NCI-H1092 (cell line): ENCODE measurements around the gene ANKS1B.
"Not testable (repeated sequence)": the region's sequence is repeated elsewhere in the genome, so short reads cannot be mapped to it uniquely, and the experiment has no call there.

Source experiments
- DNase-seq: peaks from one replicate; lab custom pipeline; 2025; lab: John Stamatoyannopoulos, UW

ANKS1B gene

DNA sequence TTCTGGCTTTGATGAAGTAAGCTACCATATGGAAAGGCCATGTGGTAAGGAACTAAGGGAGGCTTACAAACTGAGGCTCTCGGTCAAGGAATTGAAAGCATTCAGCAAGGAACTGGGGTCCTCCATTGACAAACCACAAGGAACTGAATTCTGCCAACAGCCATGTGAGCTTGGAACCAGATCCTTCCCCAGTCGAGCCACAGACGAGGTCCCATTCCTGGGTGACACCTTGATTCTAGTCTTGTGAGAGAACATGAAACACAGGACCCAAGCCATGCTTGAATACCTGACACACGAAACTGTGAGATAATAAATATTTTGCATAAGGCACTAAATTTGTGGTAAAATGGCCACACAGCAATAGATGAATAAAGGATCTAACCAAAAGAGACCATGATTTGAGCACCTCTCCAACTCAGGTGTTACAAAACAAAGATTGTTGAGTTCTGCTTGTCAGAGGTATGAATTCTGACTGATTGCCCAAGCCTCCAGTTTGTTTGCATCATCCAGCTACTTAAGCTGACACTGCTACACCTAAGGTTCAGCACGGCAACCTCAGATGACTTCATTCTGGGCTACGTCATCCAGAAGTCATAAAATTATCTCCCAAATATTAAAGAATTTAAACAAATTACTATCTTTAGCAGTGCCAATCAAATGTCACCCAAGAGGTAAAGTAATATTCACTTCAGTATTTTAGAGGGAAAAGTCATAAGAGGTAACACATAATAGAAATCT, 277.8 kb downstream of the ANKS1B start:
- DNase-seq = no peak

DNA sequence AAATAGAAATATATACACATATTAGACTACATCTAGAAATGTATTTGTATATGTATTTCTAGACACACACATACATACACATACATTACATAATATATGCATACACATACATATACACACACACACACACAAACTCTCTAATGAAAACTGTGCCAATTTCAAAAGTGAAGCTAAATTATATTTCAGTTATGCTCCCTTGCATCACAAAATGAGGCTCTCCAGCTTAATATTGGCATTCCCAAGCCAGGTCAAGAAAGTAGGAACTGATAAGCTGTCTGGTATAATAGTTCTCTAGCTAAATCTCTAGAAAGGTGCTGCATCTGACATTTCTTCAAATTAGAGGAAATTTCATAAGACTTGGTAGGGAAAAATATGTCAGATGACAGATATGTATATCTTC, 280.3 kb downstream of the ANKS1B start:
- no peak for DNase-seq

DNA sequence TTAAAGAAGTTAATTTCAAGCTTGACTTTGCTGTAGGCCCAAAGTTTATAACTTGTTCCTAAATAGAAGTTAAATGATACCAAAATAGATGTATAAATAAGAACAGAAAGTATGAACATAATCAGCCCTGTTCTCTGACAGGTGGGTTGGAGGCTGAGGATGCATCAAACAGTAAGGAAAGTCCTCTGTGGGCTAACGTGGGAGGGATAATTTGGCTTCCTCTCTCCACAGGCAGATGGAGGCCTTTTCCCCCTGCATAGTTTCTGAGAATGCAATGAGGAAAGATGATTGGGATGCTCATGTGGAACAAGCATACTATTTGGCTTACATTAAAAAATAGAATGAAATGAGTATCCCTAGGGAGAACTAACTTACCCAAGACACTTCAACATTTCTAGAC, 280.7 kb downstream of the ANKS1B start:
- DNase-seq = no peak

DNA sequence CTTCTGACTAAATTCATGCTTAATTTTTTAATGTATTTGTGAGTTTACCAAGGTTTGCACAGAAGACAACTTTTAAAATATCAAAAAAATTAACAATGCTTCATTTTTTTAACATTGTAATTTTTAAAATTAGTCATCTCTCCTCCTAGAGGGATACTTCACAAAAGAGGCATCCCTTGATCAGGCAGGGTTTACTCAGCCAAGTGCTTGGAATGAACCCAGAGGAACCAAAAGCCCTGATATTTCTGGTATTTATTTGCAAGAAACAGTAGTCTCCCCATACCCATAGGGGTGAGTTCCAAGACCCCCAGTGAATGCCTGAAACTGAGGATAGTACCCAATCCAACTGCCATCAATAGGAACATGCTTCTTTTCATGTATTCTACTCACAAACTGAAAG, 284.7 kb downstream of the ANKS1B start:
- DNase-seq = no peak

DNA sequence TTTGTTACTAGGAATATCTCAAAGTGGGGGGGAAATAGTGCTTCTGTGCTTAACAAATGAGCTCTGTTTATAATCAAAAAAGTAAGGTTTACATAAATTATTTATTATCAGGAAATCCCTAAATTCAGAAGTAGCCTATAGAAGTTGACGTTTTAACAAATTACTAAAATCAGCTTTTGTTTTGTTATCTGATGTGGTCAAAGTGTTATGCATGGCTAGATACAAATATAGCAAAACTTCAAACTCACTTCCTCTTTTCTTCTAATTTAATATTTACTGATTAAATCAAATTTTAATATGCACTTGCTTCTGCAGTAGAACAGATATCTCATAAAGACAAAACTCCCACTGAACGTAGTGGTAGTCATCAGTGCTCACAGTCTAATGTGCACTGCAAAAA, 289.7 kb downstream of the ANKS1B start:
- DNase-seq = no peak

DNA sequence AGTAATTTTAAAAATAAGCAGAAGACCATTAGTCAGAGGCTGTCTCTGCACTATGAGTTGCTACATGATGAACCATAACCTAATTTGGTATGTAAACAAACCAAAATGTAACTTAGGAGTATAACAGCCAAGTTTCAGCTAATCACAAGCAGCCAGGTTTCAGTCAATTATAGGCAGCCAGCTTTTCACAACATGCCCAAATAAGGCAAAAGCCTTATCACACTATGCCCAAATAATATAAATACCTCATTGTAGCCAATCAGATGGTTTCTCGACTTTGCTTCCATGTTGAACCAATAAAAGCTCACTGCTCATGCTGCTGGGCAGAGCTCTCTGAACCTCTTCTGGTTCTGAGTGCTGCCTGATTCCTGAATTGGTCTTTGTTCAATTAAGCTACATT, 298.6 kb downstream of the ANKS1B start:
- no peak for DNase-seq

DNA sequence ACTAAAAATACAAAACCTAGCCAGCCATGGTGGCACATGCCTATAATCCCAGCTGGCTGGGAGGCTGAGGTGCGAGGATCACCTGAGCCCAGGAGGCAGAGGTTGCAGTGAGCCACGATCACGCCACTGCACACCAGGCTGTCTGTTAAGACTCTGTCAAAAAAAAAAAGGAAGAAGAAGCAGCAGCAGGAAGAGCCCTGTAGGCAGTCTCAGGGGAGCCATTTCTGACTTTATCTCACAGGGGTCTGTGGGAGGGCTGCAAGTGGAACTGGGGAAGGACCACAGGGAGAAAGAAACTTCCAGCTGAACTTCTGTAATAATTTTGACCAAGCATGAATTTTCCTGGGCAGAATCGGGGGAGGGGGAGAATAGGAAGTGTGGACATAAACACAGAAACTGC, 304.5 kb downstream of the ANKS1B start:
- no peak for DNase-seq

DNA sequence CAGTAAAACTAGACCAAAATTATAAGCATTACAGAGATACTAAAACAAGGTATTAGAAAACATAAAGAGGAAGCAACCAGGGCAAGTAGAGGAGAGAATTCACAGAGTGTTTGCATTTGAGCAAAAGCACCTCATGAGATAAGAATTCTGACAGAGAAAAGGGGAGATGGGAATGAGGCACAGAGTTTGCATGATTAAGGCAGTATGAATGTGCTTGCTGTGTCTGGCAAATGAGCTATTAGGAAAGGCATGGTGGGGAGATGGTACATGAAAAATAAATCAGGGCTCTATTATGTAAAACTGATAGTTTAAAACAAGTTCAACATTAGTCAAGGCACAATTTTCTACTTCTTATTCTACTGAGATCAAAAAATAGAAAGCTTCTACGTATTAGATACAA, 314.1 kb downstream of the ANKS1B start:
- no peak for DNase-seq

DNA sequence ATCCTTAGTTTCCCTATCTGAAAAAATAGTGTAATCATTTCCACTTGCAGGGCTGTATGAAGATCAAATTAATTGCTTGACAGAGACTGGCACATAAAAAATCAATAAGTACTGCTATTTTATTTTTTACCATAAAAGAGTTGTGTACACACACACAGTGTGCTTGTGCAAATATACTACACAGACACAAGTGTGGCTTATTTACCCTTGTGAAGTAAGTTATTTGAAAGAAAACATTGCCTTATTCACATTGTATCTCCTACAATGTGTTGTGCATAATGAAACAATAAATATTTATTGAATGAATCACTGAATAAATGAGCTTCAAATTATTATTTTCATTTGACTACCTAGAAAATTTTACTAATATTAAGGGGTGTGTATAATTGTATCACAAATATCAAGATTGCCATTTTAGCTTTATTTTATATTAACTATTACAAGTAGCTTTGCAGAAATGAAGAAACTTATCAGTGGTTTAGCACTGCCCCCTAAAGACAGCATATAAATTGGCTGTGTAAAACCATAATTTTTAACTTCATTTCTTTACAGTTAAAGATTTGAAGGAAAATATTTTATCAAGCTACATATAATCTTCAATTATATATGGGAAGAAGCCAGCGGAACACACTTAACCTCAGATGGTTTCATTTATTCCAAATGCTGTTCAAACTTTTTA, 325.9 kb downstream of the ANKS1B start:
- DNase-seq = no peak

DNA sequence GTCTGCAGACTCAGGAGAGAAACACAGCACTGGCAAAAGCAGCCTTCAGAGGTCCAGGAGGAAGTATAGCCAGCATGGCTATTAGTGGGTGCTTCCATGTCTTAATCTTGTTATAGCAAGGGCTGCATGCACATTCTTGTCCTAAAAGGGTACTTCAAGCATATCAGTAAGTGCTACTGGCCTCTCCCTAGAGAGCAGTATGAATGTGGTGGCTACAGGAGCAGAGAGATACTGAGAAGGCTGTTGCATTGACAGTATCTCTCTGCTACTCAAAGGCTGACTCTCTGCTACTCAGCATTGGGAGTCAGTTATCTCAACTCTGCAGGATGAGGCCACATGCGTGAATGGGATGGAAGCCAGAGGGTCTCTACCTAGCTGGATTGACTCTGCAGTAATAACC, 335.2 kb downstream of the ANKS1B start:
- no peak for DNase-seq

DNA sequence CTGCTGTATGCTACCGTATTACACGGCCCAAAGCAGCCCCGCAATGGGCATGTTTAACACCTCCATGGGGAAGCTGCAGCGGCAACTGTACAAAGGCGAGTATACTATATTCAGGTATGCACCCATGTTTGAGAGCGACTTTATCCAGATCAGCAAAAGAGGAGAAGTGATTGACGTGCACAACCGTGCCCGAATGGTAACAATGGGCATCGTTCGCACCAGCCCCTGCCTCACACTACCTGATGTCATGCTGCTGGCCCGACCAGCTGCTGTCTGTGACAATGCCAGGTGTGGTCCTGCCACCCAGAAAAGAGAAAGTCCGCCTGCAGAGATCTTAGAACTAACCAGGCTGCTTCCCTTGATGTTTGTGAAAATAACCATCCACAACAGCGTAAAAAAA, 336.6 kb downstream of the ANKS1B start:
- DNase-seq = no peak

DNA sequence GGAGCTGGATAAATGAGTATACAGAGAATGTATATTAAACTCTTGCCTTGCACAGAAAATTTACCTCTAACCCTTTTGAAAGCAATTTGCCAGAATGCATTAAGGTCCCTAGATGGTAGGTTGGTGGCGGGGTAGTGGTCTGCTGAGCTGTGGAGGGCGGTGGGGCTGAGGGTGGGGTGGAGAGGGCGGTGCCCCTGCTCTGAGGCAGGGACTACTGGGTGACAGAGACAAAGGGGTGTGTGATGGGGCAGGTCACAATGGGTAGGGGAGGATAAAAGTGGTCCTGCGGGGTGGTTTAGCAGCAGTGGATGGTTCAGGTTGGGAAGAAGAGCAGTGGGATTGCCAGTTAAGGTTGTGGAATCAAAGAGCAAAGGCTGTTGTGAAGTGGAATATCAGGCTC, 337.3 kb downstream of the ANKS1B start, which contains the start of gene GARIN6:
Gene GARIN6 (plus strand): TSS at position 301 of the 400 bp plus-strand sequence. CDS start 422 bp downstream, outside the sequence.
- DNase-seq = no peak

DNA sequence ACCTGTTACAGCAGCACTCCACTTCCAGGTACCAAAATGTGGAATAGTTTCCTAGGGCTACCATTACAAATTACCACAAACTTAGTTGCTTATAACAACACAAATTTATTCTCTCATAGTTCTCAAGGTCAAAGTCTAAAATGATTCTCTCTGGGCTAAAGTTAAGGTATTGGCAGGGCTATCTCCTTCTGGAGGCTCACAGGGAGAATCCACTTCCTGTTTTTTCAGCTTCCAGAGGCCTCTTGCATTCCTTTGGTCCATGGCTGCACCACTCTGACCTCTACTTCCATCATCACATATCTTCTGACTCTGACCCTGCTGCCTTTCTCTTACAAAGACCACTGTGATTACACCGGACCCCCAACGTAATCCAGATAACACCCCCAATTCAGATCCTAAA, 340.1 kb downstream of the ANKS1B start:
- no peak for DNase-seq

DNA sequence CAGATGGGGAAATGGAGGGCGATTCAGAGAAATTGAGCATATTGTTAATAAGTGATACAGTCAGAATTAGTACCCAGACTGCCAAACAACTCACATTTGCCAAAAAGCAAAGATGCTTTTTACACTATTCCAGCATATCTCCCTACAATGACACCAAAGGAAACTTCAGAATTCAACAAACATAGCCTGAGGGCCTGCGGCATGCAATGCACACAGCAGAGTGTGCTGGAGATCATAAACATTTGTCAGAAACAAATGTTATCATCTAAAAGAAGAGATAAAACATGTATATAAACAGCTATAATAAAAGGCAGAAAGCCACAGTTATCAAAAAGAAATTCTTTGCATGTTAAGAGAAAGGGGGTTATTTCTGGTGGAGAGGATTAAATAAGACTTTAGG, 357.3 kb downstream of the ANKS1B start:
- DNase-seq = no peak

DNA sequence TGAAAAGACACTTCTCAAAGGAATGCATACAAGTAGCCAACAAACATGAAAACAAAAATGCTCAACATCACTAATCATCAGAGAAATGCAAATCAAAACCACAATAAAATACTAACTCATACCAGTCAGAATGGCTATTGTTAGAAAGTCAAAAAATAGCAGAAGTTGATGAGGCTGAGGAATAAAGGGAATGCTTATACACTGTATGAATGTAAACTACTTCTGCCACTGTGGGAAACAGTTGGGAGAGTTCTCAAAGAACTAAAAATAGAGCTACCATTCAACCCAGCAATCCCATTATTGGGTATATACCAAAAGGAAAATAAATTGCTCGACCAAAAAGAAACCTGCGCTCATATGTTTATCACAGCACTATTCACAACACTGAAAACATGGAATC, 360.1 kb downstream of the ANKS1B start:
- not testable (repeated sequence) for DNase-seq

DNA sequence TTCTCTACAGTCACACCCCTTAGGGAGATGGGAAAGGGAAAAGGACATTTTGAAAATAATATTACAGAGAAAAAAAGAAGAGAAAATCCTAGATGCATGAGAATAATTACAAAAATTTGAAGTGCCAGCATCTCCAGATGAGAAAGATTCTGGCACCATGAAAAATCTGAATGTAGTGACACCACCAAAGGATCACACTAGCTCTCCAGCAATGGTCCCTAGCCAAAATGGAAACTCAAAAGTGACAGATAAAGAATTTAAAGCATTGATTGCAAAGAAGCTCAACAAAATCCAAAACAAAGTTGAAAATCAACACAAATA, 364.6 kb downstream of the ANKS1B start:
- DNase-seq = no peak

DNA sequence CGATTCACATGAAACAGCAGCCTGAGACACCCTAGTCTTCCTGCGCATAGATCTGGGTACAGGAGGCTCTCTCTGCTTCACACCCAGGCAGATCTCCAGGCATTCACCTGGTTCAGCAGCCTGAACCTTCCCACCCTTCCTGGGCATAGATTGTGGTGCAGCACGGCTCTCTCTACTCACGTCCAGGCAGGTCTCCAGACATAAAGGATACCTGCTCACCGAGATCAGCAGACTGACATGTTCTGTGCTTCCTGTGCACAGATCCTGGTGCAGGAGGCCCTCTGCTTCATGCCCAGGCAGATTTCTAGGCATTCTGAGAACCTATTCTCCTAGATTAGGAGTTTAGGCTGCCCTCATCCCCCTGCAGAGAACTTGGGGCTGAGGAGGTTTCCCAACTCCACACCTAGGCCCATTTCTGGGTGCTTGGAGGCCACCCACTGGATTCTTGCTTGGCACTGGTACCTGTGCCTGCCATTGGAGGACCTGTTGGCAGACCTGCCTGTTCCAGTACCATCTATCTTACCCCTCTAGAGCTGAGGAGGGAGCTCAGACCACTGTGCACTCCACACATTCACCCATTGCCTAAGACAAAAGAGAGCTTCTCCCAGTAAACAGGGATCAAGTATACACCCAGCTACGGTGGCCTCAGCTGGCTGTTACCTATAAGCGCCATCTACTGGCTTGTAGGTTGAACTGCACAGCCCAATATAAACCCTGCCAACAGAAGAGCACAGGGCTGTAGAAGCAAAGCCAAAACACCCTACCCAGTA, 365.2 kb downstream of the ANKS1B start:
- DNase-seq = no peak

DNA sequence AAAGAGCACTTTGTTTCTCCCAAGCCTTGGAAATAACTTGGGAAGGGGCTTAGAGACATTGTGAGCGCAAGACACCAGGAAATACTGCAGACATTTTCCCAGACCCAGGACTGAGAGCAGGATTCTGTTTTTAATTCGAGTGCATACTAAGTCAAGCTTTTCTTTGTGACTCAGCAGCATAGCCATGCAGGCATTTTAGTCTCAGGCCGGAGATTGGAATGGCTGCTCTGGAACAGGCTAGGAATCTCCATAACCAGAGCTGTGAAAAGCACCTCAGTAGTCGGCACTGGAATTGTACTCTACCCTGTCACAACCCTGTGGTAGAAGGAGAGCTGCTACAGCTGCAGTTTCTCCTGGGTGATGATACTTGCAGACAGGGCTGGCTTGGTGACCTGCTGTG, 366.1 kb downstream of the ANKS1B start:
- DNase-seq = no peak

DNA sequence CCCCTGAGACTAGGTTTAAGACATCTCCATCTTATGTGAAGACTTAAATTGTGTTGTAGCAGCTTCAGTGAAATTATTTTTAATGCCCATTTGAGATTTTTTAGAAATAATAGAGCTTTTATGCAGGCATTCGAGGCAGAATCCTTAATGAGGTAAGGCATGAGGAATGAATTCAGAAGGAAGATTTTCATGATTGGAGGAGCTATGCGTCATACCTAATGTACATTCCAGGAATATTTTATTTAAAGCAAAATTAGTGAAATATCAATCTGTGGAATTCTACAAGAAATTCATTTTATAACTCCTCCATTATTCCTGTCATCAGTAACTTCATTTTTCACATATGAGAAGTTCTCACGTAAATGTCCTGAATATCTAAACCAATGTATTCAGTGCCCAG, 373.1 kb downstream of the ANKS1B start:
- no peak for DNase-seq

DNA sequence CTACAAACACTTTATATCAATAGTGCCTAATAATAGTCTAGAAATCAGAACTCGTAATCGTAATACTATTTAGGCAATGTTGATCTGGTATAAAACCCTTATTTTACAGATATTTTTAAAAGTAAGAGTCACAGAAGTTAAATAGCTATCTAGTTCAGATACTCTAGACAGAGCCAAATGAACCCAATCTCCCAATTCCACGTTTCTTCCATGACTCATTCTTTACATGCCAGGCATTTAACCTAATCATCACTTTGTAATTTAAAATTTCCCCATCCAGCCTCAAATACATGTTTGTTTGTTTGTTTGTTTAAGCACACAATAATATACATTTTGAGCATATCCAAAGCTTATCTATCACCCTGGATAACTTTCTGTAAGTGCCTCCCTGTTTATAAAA, 373.6 kb downstream of the ANKS1B start:
- no peak for DNase-seq

DNA sequence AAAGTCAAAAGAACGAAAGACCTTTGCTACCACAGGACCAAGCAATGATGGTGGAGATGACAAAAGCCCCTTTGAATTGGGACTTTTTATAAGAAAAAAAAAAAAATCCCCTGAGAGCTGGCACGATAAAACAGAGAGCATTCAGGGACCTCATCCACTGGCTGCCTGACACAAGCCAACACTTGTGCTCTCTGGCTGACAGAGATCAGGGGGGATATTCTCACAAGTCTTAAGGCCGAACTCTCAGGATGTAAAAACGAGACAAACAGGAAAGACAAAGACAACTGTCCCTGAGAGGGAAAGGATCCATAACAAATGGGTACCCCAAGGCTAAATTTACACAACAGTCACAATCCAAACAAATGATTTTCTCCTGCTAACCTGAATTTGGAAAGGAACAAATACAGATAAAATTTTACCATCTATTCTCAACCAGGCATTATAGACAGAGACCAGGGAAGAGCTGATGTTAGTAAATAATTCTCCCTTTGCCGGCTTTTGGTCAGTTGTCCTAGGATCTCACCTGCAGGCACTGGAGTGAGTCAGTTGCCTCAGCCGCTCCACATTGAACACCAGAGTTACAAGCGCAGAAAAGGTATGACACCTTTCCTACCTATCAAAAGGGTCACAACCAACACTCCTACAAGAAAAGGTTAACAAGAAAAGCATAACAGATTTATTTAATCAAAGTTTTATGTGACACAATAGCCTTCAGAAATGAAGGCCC, 375.1 kb downstream of the ANKS1B start:
- no peak for DNase-seq

DNA sequence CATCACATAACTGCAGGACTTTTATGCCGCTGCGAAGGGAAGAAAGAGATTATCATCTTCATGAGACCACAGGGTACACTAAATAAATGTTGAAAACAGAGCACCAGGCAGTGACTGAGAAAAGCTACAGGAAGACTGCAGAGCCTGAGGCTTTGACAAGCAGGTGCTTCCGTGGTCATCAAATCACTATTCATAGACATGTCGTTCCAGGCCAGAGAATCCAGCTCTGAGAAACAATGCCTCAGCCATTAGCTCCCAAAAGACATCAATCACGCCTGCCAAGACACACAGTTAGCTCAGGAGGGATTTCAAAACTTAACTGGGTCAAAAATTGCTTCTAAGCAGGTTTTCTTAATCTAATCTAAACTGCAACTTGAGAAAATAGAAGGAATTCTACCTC, 384.3 kb downstream of the ANKS1B start:
- no peak for DNase-seq

DNA sequence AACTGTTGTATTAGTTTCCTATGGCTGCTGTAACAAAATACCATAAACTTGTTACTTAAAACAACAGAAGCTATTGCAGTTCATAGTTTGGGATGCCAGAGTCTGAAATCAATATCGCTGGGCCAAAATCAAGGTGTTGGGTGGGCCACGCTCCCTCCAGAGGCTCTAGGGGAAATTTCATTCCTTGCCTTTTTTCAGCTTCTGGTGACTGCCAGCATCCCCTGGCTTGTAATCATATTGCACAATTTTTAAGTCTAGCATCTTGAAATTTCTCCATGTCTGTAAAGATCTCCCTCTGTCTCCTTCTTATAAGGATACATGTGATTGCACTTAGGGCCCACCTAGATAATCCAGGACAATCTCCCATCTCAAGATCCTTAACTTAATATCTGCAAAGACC, 386.0 kb downstream of the ANKS1B start:
- DNase-seq = no peak
